Stimulated activated CD8-positive, alpha-beta memory T cell treated with anti-CD3 and anti-CD28 coated beads, Interleukin-12 subunit alpha, Interleukin-12 subunit beta, amount 100 ng/mL, for 24 hours (primary cell): ENCODE results near the gene C1orf52.
A peak's percentile ranks its signal among the peaks of the same experiment; 100 is the strongest.

Experiments used
- DNase-seq: peaks from one replicate; pipeline ENCODE4 v3.0.0-alpha.2; 2020; ENCODE audit errors: extremely low read depth

The C1orf52 gene

DNA sequence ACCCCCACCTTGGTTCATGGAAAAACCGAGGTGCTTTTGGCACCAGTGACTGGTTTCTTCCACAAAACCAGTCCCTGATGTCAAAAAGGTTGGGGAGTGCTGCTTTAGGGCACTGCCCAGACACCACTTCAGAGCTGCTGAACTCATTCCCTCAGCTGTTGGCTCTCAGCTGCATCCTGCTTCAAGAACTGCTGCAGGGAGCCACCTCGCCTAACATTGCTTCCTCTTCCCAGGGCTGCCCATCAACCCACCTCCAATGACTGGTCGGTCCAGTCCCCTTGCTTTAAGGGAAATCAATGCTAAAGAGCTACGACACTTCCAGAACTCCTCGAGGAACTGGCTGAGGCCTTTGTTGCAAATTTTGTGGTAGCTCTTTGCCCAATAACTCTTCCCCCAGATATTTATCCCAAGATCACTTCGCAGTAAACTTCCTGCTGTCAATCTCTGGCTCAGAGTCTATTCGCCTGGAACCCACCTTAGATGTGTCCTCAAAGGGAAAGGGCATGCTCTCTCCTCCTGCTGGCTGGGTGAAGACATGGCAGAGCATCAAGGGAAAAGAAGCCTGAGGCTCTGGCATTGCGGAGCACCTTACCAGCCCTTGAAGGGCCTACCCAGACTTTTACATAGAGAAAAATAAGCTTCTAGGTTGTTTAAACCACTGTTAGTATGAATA is 29.0 kb downstream of the C1orf52 start:
- DNase-seq, result no peak

DNA sequence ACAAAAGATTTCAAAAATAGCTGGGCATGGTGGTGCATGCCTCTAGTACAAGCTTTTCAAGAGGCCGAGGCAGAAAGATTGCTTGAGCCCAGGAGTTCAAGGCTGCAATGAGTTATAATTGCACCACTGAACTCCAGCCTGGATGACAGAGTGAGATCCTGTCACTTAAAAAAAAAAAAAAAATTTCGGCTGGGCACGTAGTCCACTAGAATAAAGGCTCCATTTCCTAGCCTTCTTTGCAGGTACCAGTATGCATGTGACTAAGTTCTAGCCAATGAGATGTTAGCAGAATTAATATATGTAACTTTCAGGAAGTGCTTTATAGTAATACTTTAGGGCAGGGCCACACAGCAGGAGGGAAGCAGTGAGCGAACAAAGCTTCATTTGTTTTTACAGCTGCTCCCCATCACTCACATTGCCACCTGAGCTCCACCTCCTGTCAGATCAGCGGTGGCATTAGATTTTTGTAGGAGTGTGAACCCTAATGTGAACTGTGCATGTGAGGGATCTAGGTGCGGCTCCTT is 29.8 kb downstream of the C1orf52 start:
- no peak for DNase-seq

DNA sequence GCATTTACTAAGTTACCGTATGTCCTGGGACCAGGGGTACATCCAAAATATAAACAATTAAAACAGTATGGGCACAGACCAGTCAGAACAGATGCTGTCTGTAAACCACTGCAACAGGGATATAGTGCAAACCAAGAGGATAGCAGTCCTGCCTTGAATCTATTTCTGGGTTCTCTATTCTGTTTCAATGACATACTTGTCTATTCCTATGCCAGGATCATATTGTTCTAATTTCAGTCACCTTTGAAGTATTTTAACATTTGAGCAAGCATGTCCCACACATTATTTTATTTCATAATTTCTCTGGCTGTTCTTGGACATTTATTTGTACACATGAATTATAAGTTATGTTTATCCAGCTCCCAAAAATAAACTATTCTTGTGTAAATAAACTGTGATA is 30.5 kb downstream of the C1orf52 start:
- no peak for DNase-seq

DNA sequence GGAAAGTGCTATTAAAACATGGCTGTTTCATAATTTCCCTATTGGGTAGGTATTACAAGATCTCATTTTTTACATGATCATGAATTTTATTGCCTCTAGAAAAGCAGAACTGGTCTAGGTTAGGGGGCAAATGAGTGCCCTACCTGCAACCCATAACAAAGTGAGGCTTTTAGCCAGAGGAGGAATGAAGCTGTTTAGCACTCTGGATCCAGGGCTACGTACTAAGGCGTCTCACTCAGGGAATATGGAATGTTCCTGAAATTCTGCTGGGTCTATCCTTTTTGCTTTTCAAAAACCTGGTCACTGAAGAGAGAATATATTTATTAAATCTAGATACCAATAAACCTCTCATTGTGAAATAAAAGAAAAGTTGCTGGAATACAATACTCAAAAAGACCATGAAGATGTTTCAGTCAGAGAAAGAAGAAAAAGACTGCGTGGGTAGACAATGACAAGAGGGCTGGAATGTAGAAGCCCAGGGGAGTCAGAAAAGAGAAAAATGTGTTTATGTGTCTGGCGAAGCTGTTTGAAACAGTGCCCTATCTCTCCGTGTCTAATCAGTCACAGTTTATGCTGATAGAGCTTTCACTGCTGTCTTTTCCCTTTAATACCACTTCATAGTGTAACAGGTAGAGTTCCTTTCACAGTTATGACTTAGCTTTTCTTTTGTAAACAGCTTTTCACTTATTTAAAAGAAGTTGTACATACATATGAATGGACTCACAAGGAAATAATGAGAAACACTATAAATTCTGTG is 33.7 kb downstream of the C1orf52 start:
- no peak for DNase-seq

DNA sequence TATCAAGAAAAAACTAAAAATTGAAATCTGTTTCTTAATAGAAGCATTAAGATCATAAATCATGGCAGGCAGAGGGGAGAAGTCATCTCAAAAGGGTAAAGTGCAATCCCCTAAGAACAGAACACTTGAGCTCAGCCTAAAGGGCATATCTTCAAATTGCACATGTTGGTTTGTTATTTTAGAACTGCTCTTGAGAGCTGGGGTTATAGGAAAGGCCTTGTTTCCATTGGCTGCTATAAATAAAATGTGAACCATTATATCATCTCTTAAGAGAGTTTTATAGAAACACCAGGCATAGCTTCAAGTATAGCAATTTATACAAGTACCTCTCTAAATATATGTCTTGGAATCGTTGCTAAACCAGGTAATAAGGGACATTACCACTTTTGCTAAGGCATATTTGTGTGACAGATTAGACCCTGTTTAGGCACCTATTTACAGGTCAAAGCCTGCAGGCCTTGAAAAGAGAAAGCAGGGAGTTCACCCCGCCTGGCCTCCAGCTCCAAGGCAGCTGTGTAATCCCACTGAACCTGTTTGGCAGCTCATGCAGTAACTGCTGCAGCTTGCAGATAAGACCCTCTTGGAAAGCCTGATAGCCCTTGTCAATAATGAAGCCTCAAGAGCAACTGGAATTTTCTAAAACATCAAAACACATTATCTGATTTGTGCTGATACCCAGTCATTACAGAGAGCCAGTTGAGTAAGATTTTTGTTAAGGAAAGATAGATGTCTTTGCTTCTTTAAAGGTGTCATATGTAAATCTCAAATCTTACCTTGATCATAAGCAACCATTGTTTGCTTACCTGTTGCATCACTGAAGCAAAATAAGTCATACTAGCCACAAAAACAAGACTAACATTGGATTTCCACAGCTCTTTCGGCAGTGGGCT is 34.5 kb downstream of the C1orf52 start:
- no peak for DNase-seq

DNA sequence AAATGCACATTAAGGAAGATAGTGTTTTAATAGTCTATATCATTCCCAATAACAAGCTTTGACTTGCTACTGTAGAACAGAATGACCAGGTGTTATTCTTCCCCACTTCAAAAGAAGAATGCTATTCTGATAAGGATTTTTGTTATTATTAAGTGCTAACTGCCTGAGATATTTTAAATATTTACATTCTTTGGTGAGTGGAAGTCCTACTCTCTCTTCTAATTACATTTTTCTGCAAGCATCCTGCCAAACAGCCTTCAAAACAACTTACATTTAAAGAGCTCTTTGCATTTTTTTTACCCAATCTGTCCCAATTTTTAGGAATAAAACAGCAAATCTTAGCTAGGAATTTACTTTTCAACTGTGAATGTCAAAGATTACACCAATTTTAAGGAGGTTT is 35.2 kb downstream of the C1orf52 start:
- DNase-seq, result no peak

DNA sequence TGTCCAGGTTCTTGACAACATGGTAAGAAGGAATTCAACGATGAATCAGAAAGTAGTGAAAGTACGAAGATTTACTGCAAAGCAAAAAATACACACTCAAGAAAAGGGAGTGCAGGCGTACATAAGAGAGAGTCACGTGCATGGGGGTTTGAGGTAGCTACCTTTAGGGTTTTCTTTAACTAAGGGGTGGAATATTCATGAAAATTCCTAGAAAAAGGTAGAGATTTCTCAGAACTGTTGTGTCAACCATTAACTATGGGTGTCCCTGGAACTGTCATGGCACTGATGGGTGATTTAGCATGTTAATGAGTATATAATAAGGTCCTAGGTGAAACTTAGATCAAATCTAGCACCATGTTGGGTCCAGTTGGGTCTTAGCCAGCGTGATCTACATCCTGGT is 36.1 kb downstream of the C1orf52 start:
- no peak for DNase-seq

DNA sequence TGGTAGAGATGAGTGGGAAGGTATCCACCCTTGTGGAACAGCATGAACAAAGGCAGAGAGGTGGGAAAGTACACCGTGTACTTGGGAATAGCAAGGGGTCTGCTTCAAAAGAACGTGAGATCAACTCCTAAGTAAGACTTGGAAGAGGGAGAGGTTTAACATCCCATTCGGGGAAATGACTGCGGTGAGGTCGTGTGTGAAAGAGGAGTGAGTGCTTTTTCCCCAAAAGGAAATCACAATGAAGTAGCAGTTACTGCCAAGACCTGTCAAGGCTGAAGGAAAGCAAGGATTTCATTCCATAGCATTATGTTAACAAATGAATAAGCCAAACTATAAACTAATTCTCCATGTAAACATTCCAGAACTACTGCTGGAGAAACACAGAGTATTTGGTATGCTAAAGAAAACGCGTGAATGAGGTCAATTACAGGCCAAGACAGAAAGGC is 38.7 kb downstream of the C1orf52 start:
- no peak for DNase-seq

DNA sequence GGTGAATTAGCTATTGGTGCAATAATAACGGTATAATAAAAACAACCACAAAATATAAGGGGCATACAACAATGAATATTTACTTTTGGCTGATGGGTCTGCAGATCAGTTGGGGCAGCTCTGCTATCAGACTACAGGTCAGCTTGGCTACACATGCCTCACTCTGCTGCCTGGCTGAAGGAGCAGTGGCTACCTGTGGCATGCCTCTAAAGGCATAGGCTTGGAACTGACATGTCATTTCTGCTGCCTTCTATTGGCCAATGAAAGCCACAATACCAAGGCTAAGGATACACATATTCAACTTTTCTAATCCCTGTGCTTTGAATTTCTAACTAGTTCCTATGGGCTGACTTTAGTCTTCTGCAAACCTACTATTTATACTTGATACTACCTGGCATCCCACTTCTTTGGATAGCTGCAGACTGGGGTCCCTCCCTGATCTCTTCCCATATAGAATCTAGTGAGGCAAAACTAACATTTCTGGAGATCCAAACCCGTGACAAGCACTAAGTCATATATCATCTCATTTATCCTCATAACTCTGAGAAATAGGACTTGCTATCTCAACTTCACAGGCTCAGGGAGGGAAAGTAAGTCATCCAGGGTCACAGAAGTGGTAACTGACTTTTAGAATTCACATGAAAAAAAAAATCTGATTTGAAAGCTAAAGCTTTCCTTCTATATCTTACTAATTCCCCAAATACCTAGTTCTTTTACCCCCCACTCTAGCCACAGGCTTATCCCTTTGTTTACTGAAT is 39.4 kb downstream of the C1orf52 start:
- no peak for DNase-seq

DNA sequence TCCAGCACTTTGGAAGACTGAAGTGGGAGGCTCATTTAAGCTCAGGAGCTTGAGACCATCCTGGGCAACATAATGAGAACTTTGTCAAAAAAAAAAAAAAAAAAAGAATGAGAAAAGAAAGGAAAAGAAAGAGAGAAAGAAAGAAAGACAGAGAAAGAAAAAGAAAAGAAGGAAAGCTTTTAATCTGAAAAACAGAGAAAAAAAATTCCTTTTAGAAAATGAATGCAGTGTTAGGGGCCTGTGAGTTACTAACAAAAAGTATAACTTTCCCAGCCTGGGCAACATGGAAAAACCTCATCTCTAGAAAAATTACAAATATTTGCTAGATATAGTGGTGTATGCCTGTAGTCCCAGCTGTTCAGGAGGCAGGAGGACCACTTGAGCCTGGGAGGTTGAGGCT is 42.8 kb downstream of the C1orf52 start:
- no peak for DNase-seq

DNA sequence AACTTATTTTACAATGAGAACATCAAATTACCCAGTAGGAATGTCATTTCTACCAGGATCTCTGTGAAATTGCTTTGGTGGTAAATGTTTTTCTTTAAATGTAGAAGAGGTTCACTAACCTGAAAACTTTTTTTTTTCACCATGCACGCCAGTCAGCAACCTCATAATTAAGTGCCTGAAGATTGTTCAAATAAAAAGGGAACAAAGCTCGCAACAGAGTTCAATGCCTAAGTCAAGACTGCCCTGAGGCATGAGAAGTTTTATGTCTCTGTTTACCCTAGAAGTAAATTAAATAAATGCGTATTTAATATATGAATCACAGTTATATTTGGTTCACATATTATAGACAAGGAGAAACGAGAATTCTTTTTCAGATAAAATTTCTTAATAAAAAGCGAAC is 44.8 kb downstream of the C1orf52 start:
- DNase-seq, result no peak

DNA sequence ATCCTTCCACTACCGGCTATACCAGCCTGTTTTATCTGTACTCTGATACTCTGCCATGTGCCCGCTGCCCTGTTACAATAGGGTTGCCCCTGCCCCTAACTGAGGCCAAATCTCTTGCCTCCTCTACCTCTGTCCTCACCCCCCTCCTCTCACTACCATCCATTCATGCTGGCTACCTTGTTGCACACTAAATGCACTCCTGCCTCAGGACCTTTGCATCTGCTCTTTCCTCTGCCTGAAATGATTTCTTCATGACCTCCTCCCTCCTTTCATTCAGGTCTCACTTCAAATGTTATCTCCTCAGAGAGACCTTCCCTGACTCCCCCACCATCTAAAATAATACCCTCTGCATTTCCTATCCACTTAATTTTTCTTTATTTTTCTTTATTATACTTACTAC is 51.0 kb downstream of the C1orf52 start:
- no peak for DNase-seq

DNA sequence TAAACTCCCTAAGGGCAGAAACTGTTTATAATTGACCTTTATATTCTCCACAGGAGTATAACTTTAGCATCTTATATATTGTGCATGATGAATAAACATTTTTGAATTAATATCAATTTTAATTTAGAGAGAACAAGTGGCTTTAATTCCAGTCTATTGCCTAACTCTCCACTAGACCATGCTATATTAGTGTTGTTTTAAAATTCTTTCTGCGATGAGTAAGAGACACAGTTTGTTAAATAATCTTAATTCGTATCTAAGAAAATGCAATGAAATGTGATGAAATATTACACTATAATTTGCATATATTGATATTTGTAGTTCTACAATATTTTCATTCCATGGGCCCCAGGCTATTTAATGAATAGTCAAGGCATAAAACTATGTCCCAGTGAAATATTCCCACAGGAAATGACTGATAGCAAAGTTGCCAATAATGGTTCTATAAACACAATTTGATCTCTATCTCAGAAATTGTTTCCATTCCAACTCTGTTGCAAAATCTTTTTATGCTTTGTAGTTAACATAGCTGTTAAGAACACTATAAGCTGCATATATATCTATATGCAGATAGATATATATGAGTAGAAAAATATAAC is 55.8 kb downstream of the C1orf52 start:
- DNase-seq, result no peak

DNA sequence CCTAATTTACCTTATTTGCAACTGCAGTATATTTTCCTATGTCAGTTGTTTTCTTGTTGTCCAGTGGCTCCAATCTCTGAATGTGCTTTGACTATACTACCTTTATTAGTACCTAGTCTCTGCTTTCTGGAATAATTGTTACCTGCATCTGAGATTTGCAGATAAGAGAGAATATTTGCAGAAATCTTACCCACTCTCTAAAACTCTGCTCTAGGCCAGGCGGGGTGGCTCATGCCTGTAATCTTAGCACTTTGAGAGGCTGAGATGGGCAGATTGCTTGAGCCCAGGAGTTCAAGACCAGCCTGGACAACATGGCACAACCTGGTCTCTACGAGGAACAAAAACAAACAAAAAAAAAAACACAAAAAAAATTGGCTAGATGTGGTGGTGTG is 56.6 kb downstream of the C1orf52 start:
- no peak for DNase-seq

DNA sequence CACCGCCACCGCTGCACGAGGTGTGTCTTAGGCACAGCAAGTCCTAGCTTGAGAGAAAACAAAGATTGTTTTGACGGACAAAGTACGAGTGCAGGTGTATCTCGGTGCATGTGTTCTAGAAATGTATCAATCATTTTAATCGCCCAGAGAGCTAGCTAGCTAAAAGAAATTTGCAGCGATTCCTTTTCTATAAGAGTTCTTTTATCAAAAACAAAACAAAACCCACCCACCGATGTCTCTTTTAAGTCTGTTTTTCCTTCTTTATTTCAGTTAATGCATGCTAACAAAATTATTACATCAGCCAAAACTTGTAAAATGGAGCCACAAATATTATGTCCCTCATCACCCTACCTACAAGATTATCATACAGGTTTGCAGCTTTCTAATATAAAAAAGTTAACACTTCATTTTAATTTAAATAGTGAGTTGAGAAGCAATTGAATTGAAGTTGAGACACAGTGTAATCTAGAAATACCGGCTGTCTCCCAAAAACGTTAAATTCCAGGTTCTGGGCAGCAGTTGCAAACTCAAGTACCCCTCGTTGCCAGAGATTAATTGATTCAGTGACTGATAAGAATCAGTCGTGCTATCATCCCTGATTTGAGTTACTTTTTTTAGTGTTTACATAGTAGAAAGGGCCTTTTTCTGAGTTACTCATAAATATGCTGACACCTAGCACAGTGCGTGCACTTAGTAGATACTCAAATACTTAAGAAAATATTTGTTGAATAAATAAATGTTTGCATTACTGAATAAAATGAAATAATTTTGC is 57.2 kb downstream of the C1orf52 start:
- no peak for DNase-seq

DNA sequence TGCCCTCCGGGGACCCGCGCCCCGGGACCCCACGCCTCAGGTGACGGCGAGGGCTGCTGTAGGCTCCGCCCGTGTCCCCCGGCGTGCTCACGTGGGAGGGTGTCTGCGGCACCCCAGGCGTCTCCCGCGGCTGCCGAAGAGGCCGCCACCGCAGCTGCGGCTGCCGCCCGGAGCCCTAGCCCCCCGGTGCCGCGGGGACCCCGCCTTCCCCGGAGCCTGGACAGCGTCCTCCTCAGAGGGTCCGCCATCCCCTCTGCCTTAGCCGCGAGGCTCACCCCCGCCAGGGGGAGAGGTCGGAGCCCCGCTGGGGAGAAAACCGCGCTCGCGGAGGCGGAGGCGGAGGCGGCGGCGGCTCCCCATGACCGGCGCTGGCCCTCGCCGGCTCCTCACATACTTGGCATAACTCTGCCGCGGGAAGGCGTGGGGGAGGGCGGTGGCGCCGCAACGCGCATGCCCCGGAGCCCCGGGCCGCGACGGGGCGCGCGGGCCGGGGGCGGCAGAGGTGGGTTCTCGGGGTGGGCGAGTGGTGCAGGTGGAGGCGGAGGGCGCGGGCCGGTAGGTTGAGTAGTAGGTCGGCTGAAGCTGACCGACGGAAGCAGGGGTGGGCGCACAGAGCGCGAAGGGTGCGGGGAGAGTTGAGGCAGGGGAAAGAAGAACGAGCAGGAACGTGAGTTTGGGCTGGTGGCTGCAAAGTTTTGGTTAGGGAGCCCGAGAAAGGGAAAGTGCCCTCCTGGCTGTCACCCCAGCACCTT is 57.9 kb downstream of the C1orf52 start:
- peak; percentile 16 for DNase-seq

DNA sequence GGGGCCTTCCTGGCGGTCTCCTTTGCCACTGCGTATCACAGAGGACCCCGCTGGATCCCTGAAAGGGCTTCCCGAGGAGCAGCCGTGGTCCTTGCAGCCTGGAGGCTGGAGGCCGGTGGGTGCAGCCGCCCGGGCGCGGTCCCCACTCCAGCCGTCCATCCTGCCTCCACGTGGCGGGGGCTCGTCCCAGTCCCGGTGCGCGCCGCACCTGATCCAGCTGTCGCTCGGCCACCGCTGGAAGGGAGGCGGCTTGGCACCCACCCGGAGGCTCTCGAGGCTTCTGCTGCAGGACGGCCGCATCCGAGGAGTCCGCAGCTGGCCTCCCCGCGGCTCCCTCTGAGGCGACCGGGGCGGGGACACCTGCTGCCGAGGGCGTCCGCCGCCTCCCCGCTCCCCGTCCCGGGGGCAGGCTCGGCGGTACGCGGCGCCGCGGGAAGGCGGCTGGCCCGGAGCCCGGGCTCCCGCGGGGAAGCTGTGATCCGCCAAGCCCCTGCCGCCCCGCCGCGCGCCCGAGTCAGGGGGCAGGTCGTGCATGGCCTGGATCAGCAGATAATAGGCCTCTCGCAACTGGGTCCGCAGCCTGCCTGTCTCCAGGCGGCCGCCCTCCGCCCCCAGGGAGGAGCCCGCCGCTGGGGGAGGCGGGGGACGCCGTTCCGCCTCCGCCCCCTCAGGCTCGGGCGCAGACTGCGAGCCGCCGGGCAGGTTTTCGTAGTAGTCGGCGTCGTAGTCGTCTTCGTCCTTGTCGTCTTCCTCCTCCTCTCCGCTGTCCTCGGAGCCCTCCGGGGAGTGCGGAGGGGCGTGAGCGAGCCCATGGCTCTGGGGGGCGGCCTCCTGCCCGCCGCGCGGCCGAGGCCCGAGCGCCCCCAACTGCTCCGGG is 58.8 kb downstream of the C1orf52 start, which contains the start of gene SYDE2:
Gene SYDE2 (minus strand): TSS at position 554 of the 877 bp plus-strand sequence. CDS start 20 bp downstream, at position 534.
- DNase-seq, result peak; percentile 34
